ENCODE results near the gene TTYH3. TPM values are rescaled to one million over a fixed set of nuclear protein-coding genes. Genes with fewer than 3 reads are reported as not detected.

TTYH3 gene
- total and polyA plus RNA-seq, 2 donors (not counting 1 experiment from before 2014, with no cell fraction given), result 17.4 to 19.7 TPM

GRCh38 chr7:2640846-2641316, 9.1 kb downstream of the TTYH3 start:
- peak overlapping the region; percentile 63 for H3K9ac ChIP-seq (ENCODE audit: insufficient read depth, low read length)
- peak overlapping the region in 1 of 4 experiments; percentile 14 for H3K4me3 ChIP-seq (replicated peaks in 1 of 4; ENCODE audit: control extremely low read depth in 1 of 4, insufficient read depth in 1 of 4, low read depth in 3 of 4, low read length in 4 of 4)
- peaks cover 61% of the 10 kb centered on the region for H3K79me2 ChIP-seq (ENCODE audit: control insufficient read depth, insufficient read depth, low read length)
- TF ChIP-seq EZH2 (IDR thresholded peaks at IDR 0.05; ENCODE audit: low read length, missing control alignments), result no peak
- no peak for TF ChIP-seq CTCF (conservative IDR thresholded peaks at IDR 0.05 in 1 of 2, IDR thresholded peaks at IDR 0.05 in 1 of 2; ENCODE audit: low read depth in 1 of 2, low read length in 2 of 2)
- H3K4me1 ChIP-seq (ENCODE audit: control insufficient read depth, extremely low read depth, insufficient read depth, low read length), result peaks cover 58% of the 10 kb centered on the region
- no peaks in the 10 kb centered on the region for H3K9me3 ChIP-seq (ENCODE audit: control insufficient read depth, insufficient read depth, low read depth, low read length)
- peak overlapping the region; percentile 93 for H3K27ac ChIP-seq (ENCODE audit: insufficient read depth, low read length)
- no peak overlapping the region for H3K4me2 ChIP-seq (ENCODE audit: extremely low read depth, insufficient read depth, low read length)
- no peaks in the 10 kb centered on the region for H4K20me1 ChIP-seq (ENCODE audit: control insufficient read depth, extremely low read depth, insufficient read depth, low read length)
- H3K27me3 ChIP-seq (ENCODE audit: control insufficient read depth, insufficient read depth, low read length), result no peaks in the 10 kb centered on the region
- H2AFZ ChIP-seq (ENCODE audit: low read length), result no peak overlapping the region
- H3K36me3 ChIP-seq (ENCODE audit: control insufficient read depth, insufficient read depth, low read length), result peaks cover 8% of the 10 kb centered on the region
- no peak for DNase-seq (ENCODE audit: low read depth in 2 of 2)

- H3K9me3 ChIP-seq (ENCODE audit: control insufficient read depth, insufficient read depth, low read depth, low read length), result no peaks in the 10 kb centered on the region
- H3K4me2 ChIP-seq (ENCODE audit: extremely low read depth, insufficient read depth, low read length), result peak overlapping the region; percentile 59
- no peaks in the 10 kb centered on the region for H4K20me1 ChIP-seq (ENCODE audit: control insufficient read depth, extremely low read depth, insufficient read depth, low read length)
- H3K79me2 ChIP-seq (ENCODE audit: control insufficient read depth, insufficient read depth, low read length), result peaks cover 52% of the 10 kb centered on the region
- H3K27me3 ChIP-seq (ENCODE audit: control insufficient read depth, insufficient read depth, low read length), result no peaks in the 10 kb centered on the region
- peak overlapping the region in 1 of 4 experiments; percentile 14 for H3K4me3 ChIP-seq (replicated peaks in 1 of 4; ENCODE audit: control extremely low read depth in 1 of 4, insufficient read depth in 1 of 4, low read depth in 3 of 4, low read length in 4 of 4)
- peak; percentile 94 to 99 for DNase-seq (ENCODE audit: low read depth in 2 of 2)
- H3K4me1 ChIP-seq (ENCODE audit: control insufficient read depth, extremely low read depth, insufficient read depth, low read length), result peaks cover 51% of the 10 kb centered on the region
- TF ChIP-seq CTCF (conservative IDR thresholded peaks at IDR 0.05 in 1 of 2, IDR thresholded peaks at IDR 0.05 in 1 of 2; ENCODE audit: low read depth in 1 of 2, low read length in 2 of 2), result no peak
- TF ChIP-seq EZH2 (IDR thresholded peaks at IDR 0.05; ENCODE audit: low read length, missing control alignments), result no peak
- peaks cover 8% of the 10 kb centered on the region for H3K36me3 ChIP-seq (ENCODE audit: control insufficient read depth, insufficient read depth, low read length)
- H3K9ac ChIP-seq (ENCODE audit: insufficient read depth, low read length), result peak overlapping the region; percentile 79
- peak overlapping the region; percentile 93 for H3K27ac ChIP-seq (ENCODE audit: insufficient read depth, low read length)
- H2AFZ ChIP-seq (ENCODE audit: low read length), result no peak overlapping the region
Observed at GRCh38 chr7:2641406-2642393, 9.9 kb downstream of the TTYH3 start.

- Histone ChIP-seq H3K4me3 (replicated peaks in 1 of 4; ENCODE audit: control extremely low read depth in 1 of 4, insufficient read depth in 1 of 4, low read depth in 3 of 4, low read length in 4 of 4) (no peak overlapping the region), H3K79me2 (ENCODE audit: control insufficient read depth, insufficient read depth, low read length) (peaks cover 33% of the 10 kb centered on the region), H3K36me3 (ENCODE audit: control insufficient read depth, insufficient read depth, low read length) (peaks cover 14% of the 10 kb centered on the region), H3K9ac (ENCODE audit: insufficient read depth, low read length) (no peak overlapping the region), H3K4me1 (ENCODE audit: control insufficient read depth, extremely low read depth, insufficient read depth, low read length) (peaks cover 35% of the 10 kb centered on the region), H2AFZ (ENCODE audit: low read length) (no peak overlapping the region), H3K4me2 (ENCODE audit: extremely low read depth, insufficient read depth, low read length) (no peak overlapping the region), H4K20me1 (ENCODE audit: control insufficient read depth, extremely low read depth, insufficient read depth, low read length) (no peaks in the 10 kb centered on the region), H3K9me3 (ENCODE audit: control insufficient read depth, insufficient read depth, low read depth, low read length) (no peaks in the 10 kb centered on the region), H3K27me3 (ENCODE audit: control insufficient read depth, insufficient read depth, low read length) (no peaks in the 10 kb centered on the region), H3K27ac (ENCODE audit: insufficient read depth, low read length) (no peak overlapping the region)
- TF ChIP-seq EZH2 (IDR thresholded peaks at IDR 0.05; ENCODE audit: low read length, missing control alignments) (no peak), CTCF (conservative IDR thresholded peaks at IDR 0.05 in 1 of 2, IDR thresholded peaks at IDR 0.05 in 1 of 2; ENCODE audit: low read depth in 1 of 2, low read length in 2 of 2) (no peak)
- DNase-seq (ENCODE audit: low read depth in 2 of 2), result no peak
Observed at GRCh38 chr7:2643386-2644219, 11.8 kb downstream of the TTYH3 start.

Data from fibroblast of lung (primary cell).